HepG2 (cell line): ENCODE measurements around the gene SRCIN1. TPM values are rescaled to one million over a fixed set of nuclear protein-coding genes. Genes with fewer than 3 reads are reported as not detected.

ENCODE experiments used
- ATAC-seq: fragments of 200-7000 bp; cut with Tn5 transposase; 3 replicates; pipeline ENCODE4 v1.9.1; 2020; ENCODE audit warnings: mild to moderate bottlenecking, moderate library complexity
- BruUV-seq: library from RNA; stranded (reverse); fragments of 400-500 nt; replicated peaks from 2 replicates; lab custom pipeline; 2021; lab: Mats Ljungman, UMichigan
- CTCF ChIA-PET: fragments of 300-600 bp; formaldehyde crosslinking; extraction: SDS; loops from one replicate; lab custom pipeline; 2021; ENCODE audit warnings: low total read pairs, inconsistent platforms, low intra/inter-chr PET ratio; lab: Yijun Ruan, JAX
- POLR2A ChIA-PET: fragments of 350-600 bp; sonication (Branson Sonifier 250); formaldehyde crosslinking; loops from one replicate; lab custom pipeline; 2020; ENCODE audit warnings: antibody characterized with exemption, inconsistent platforms; lab: Yijun Ruan, JAX
- DNase-seq: peaks from one replicate; pipeline ENCODE4 v3.0.0-alpha.2; 2015; ENCODE audit warnings: low spot score
- FAIRE-seq: peaks from 3 replicates; lab custom pipeline; 2011; peaks lifted over from hg19 to GRCh38; lab: Jason Lieb, UNC
- H2AFZ ChIP-seq: one replicate; pipeline ENCODE4 v1.6.1; 2011; ENCODE audit warnings: low read length, inconsistent platforms
- H3K27ac ChIP-seq: fragments of 300-600 bp; 3 replicates; pipeline ENCODE4 v1.8.0; 2011; ENCODE audit warnings: mixed run types, mild to moderate bottlenecking, mixed read lengths, low read length, inconsistent platforms; ENCODE audit not compliant: insufficient read depth; ENCODE audit errors: extremely low read length
- H3K27me3 ChIP-seq, 2 experiments: fragments of 200-600 bp in 1 of 2; 2 replicates in 1 of 2; 3 replicates in 1 of 2; pipeline versions ENCODE4 v1.6.0 to v1.8.0; 2011; ENCODE audit warnings: low read length in 2 of 2, mild to moderate bottlenecking in 2 of 2, moderate library complexity in 2 of 2, inconsistent platforms in 1 of 2; ENCODE audit not compliant: insufficient read depth in 2 of 2, control insufficient read depth in 1 of 2
- H3K36me3 ChIP-seq, 2 experiments: fragments of 200-600 bp in 1 of 2; replicated peaks in 1 of 2; 2 replicates in 1 of 2; 3 replicates in 1 of 2; pipeline versions ENCODE4 v1.5.1 to v1.8.0; 2011; ENCODE audit warnings: low read length in 2 of 2, inconsistent platforms in 1 of 2; ENCODE audit not compliant: insufficient read depth in 2 of 2, control insufficient read depth in 1 of 2
- H3K4me1 ChIP-seq: 2 replicates; pipeline ENCODE4 v1.5.1; 2012; ENCODE audit warnings: low read length, inconsistent platforms; ENCODE audit not compliant: insufficient read depth
- H3K4me2 ChIP-seq: 2 replicates; pipeline ENCODE4 v1.6.0; 2011; ENCODE audit warnings: low read depth, low read length, inconsistent platforms
- H3K4me3 ChIP-seq, 3 experiments: fragments of 200-600 bp in 1 of 3; sonication (generic), shearing (Covaris generic) in 1 of 3; replicated peaks in 1 of 3; 2 replicates each; pipeline ENCODE4 v1.5.1; 2011 to 2016; ENCODE audit warnings: low read length in 3 of 3, inconsistent platforms in 2 of 3, low read depth in 2 of 3, mild to moderate bottlenecking in 2 of 3, control low read depth in 1 of 3, mixed read lengths in 1 of 3; ENCODE audit not compliant: insufficient read depth in 1 of 3
- H3K79me2 ChIP-seq: one replicate; pipeline ENCODE4 v1.6.1; 2011; ENCODE audit warnings: low read length, inconsistent platforms; ENCODE audit not compliant: insufficient read depth
- H3K9ac ChIP-seq: 2 replicates; pipeline ENCODE4 v1.6.0; 2011; ENCODE audit warnings: mild to moderate bottlenecking, low read depth, low read length, inconsistent platforms; ENCODE audit not compliant: insufficient read depth
- H3K9me3 ChIP-seq: 2 replicates; pipeline ENCODE4 v1.5.1; 2012; ENCODE audit warnings: mild to moderate bottlenecking, low read length
- H4K20me1 ChIP-seq: 2 replicates; pipeline ENCODE4 v1.6.0; 2011; ENCODE audit warnings: inconsistent platforms, mild to moderate bottlenecking, low read length, moderate library complexity; ENCODE audit not compliant: insufficient read depth
- AGO1 ChIP-seq: fragments of 200-400 bp; formaldehyde crosslinking; IDR thresholded peaks from 2 replicates; pipeline ENCODE4 v1.6.1; 2017; ENCODE audit warnings: mild to moderate bottlenecking, low read depth, low read length, moderate library complexity; ENCODE audit not compliant: poor library complexity, severe bottlenecking
- CREB3 ChIP-seq: sonication (generic); formaldehyde crosslinking; IDR thresholded peaks from 2 replicates; pipeline ENCODE4 v1.5.0; 2020; ENCODE audit warnings: missing genetic modification reagents
- CREM ChIP-seq, 2 experiments: sonication (generic) in 1 of 2; formaldehyde crosslinking in 1 of 2; IDR thresholded peaks; 2 replicates each; pipeline versions ENCODE4 v1.4.0 to v1.6.1; 2016 to 2020; ENCODE audit warnings: antibody characterized with exemption in 1 of 2, mild to moderate bottlenecking in 1 of 2, missing genetic modification reagents in 1 of 2
- CSRNP1 ChIP-seq: sonication (generic); formaldehyde crosslinking; IDR thresholded peaks from 2 replicates; pipeline ENCODE4 v1.8.1; 2023; ENCODE audit warnings: mild to moderate bottlenecking, missing genetic modification reagents
- CSRNP2 ChIP-seq: sonication (generic); formaldehyde crosslinking; conservative IDR thresholded peaks from 2 replicates; pipeline ENCODE4 v1.8.0; 2022; ENCODE audit warnings: low read depth, missing genetic modification reagents
- EED ChIP-seq: sonication (generic); formaldehyde crosslinking; IDR thresholded peaks from 2 replicates; pipeline ENCODE4 v1.5.0; 2020; ENCODE audit warnings: mild to moderate bottlenecking, missing genetic modification reagents
- KAT7 ChIP-seq: IDR thresholded peaks from 2 replicates; pipeline ENCODE4 v1.6.1; 2018; ENCODE audit warnings: borderline replicate concordance, missing compliant biosample characterization
- KMT2B ChIP-seq: IDR thresholded peaks from 2 replicates; pipeline ENCODE4 v1.6.1; 2016; ENCODE audit warnings: missing genetic modification reagents, missing compliant biosample characterization
- REL ChIP-seq: sonication (generic); formaldehyde crosslinking; conservative IDR thresholded peaks from 2 replicates; pipeline ENCODE4 v1.8.0; 2022; ENCODE audit warnings: mild to moderate bottlenecking, missing genetic modification reagents, moderate library complexity
- THAP7 ChIP-seq: sonication (generic); formaldehyde crosslinking; IDR thresholded peaks from 2 replicates; pipeline ENCODE4 v1.8.1; 2023; ENCODE audit warnings: mild to moderate bottlenecking, missing genetic modification reagents
- THYN1 ChIP-seq: sonication (generic); formaldehyde crosslinking; IDR thresholded peaks from 2 replicates; pipeline ENCODE4 v1.8.1; 2023; ENCODE audit warnings: low read depth, mild to moderate bottlenecking, moderate library complexity, missing genetic modification reagents, borderline replicate concordance
- ZC3H13 ChIP-seq: sonication (generic); formaldehyde crosslinking; IDR thresholded peaks from 2 replicates; pipeline ENCODE4 v1.8.1; 2023; ENCODE audit warnings: mild to moderate bottlenecking, missing genetic modification reagents, moderate library complexity
- ZNF234 ChIP-seq: sonication (generic); formaldehyde crosslinking; conservative IDR thresholded peaks from 2 replicates; pipeline ENCODE4 v1.5.1; 2020; ENCODE audit warnings: mild to moderate bottlenecking, missing genetic modification reagents
- ZNF317 ChIP-seq: sonication (generic); formaldehyde crosslinking; IDR thresholded peaks from 2 replicates; pipeline ENCODE4 v1.5.0; 2020; ENCODE audit warnings: mild to moderate bottlenecking, missing genetic modification reagents
- ZSCAN25 ChIP-seq: sonication (generic); formaldehyde crosslinking; IDR thresholded peaks from 2 replicates; pipeline ENCODE4 v1.8.0; 2022; ENCODE audit warnings: mild to moderate bottlenecking, missing genetic modification reagents
- ZSCAN30 ChIP-seq: sonication (generic); formaldehyde crosslinking; IDR thresholded peaks from 2 replicates; pipeline ENCODE4 v1.5.0; 2020; ENCODE audit warnings: mild to moderate bottlenecking, missing genetic modification reagents
- whole genome bisulfite sequencing: methylation state at CpG from one replicate; pipeline ENCODE4 v1.1.6; 2017; ENCODE audit warnings: low lambda C conversion rate; 5-methylcytosine and 5-hydroxymethylcytosine counted together
- in situ Hi-C: cut with HindIII; loops from 2 replicates; pipeline ENCODE4 v1.10.0; 2017; ENCODE audit warnings: low pct_unique_long_range_greater_than_20kb; ENCODE audit not compliant: extremely low pct_ligation_motif_present
- intact Hi-C: fragments of 100-400 bp; cut with micrococcal nuclease; formaldehyde crosslinking; loops from one replicate; pipeline ENCODE4 v1.10.0; 2022; ENCODE audit not compliant: unreplicated experiment
- polyA plus RNA-seq, 8 experiments: library from polyadenylated mRNA; depleted of rRNA in 3 of 8; stranded (reverse) in 7 of 8; unstranded in 1 of 8; fragments of >200 nt; fragmentation: Illumina TruSeq in 4 of 8; extraction: Trizol in 4 of 8; gene quantifications; 2 replicates each; pipeline versions ENCODE4 v1.2.1 to v1.2.3, GENCODE V29; 2011 to 2016; ENCODE audit warnings: low read depth in 4 of 8, missing spikeins in 1 of 8, mixed read lengths in 1 of 8; ENCODE audit not compliant: insufficient read depth in 1 of 8
- total RNA-seq, 5 experiments: library from RNA; depleted of rRNA; stranded (reverse); fragments of >200 nt; fragmentation: Illumina TruSeq; extraction: Trizol; gene quantifications; 2 replicates each; pipeline ENCODE4 v1.2.3, GENCODE V29; 2016; ENCODE audit warnings: low read depth in 1 of 5

The SRCIN1 gene
- total and polyA plus RNA-seq, 2 of the 13 experiments (the other 11 are each of a cell fraction or from before 2014, with no cell fraction given): 1.2 to 9.6 TPM

DNA sequence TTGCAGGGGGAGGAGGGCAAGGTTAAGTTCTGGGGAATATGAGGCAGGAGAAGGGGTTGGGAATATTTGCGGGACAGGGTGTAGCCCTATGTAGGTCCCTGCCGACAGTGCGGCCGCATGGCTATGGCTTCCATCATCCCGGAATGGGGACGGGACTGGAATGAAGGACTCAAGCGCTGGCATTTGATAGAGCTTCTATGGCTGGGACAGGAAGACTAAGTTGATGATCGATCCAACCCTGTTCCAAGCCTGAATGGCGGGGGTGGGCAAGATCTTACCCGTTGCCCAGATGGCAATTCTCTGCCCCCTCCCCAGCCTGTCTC is 47.1 kb downstream of the SRCIN1 start:
- Histone ChIP-seq H3K9me3 (no peaks in the 10 kb centered on the region), H3K4me1 (peaks cover 39% of the 10 kb centered on the region), H3K27me3 (peaks cover 0 to 2% of the 10 kb centered on the region in 2 experiments; a peak in 1 of 5 replicates), H3K27ac (no peak overlapping the region), H3K4me3 (peak overlapping the region; percentile 13 to 67 (median 51); a peak in 5 of 6 replicates), H3K9ac (no peak overlapping the region), H2AFZ (no peak overlapping the region), H3K4me2 (peak overlapping the region; percentile 81), H3K79me2 (no peaks in the 10 kb centered on the region), H3K36me3 (no peaks in the 10 kb centered on the region), H4K20me1 (no peaks in the 10 kb centered on the region)
- 49% methylated on average over 10 of the region's 10 CpGs for whole genome bisulfite sequencing
- FAIRE-seq (no peak), DNase-seq (no peak), ATAC-seq (peak; percentile 12)
- TF ChIP-seq KAT7 (no peak), THYN1 (CRISPR knock-in tag) (no peak), REL (CRISPR knock-in tag) (peak; percentile 50; the same call in 1 of the 2 replicates), ZC3H13 (0 out of 2 replicates have a peak, but pooled peaks have one; percentile 8), CREM (IDR thresholded peaks at IDR 0.05) (no peak), CREM (CRISPR knock-in tag; IDR thresholded peaks at IDR 0.05) (no peak), KMT2B (CRISPR knock-in tag) (no peak), ZNF317 (CRISPR knock-in tag) (0 out of 2 replicates have a peak, but pooled peaks have one; percentile 1), CSRNP2 (CRISPR knock-in tag) (no peak), CSRNP1 (CRISPR knock-in tag) (0 out of 2 replicates have a peak, but pooled peaks have one; percentile 0), EED (no peak), CREB3 (CRISPR knock-in tag) (no peak), ZSCAN25 (CRISPR knock-in tag) (no peak; the same call in 1 of the 2 replicates), THAP7 (CRISPR knock-in tag) (0 out of 2 replicates have a peak, but pooled peaks have one; percentile 72), ZSCAN30 (CRISPR knock-in tag) (no peak), AGO1 (peak; percentile 3), ZNF234 (CRISPR knock-in tag) (no peak)
- BruUV-seq: no TSS peak
- POLR2A ChIA-PET: interaction anchor here (0.6 to 2.9 kb wide), 21 partner anchors 8 to 641 kb away, joined by 3 to 29 read pairs (median 5); partner anchors contain the start of genes LASP1, RPL19 and SRCIN1
- CTCF ChIA-PET: interaction anchor here (0.7 to 2.0 kb wide), 5 partner anchors 21 to 109 kb away, joined by 3 to 18 read pairs (median 10); partner anchors contain the start of gene SRCIN1
- intact Hi-C loops: loop anchor here (1.0 to 5.0 kb wide), 3 partner anchors 26 to 109 kb away; no protein-coding TSS in a partner anchor
- in situ Hi-C loops: loop anchor here (5.0 kb wide), 1 partner anchor 109 kb away; no protein-coding TSS in a partner anchor
